A673 (cell line): ENCODE results near the gene CLEC2A.

Experiments used
- EZH2 ChIP-seq: fragments of 200-600 bp; sonication (generic); IDR thresholded peaks from 2 replicates; pipeline ENCODE4 v1.6.1; 2017; ENCODE audit warnings: borderline replicate concordance, low read depth, mild to moderate bottlenecking, mixed read lengths, antibody characterized with exemption, low read length; ENCODE audit not compliant: poor library complexity, severe bottlenecking
- TF ChIP-seq, protein P1 (sequence below): fragments of 300-800, 200-600 bp; sonication (generic); conservative IDR thresholded peaks from 2 replicates; pipeline ENCODE4 v1.5.1; 2017; ENCODE audit warnings: low read depth, mild to moderate bottlenecking, antibody characterized with exemption, low read length, moderate library complexity, mixed read lengths

DNA sequence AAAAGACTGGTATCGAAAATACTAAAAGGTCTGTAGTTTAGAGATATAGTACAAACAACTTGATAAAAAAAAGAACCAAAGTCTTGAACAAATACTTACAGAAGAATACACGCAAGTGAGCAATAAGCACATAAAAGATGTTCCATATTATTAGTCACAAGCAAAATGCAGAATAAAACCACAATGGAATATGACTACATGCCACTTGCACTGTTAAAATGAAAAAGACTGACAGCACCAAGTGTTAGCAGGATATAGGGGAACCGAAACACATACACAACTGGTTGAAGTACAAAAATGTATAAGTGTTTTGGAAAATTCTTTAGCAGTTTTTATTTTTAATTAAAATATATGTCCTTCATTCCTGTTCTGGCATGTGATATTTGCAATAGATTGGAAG, 3.6 kb downstream of the CLEC2A start:
- no peak for TF ChIP-seq EZH2
- TF ChIP-seq, protein P1, sequence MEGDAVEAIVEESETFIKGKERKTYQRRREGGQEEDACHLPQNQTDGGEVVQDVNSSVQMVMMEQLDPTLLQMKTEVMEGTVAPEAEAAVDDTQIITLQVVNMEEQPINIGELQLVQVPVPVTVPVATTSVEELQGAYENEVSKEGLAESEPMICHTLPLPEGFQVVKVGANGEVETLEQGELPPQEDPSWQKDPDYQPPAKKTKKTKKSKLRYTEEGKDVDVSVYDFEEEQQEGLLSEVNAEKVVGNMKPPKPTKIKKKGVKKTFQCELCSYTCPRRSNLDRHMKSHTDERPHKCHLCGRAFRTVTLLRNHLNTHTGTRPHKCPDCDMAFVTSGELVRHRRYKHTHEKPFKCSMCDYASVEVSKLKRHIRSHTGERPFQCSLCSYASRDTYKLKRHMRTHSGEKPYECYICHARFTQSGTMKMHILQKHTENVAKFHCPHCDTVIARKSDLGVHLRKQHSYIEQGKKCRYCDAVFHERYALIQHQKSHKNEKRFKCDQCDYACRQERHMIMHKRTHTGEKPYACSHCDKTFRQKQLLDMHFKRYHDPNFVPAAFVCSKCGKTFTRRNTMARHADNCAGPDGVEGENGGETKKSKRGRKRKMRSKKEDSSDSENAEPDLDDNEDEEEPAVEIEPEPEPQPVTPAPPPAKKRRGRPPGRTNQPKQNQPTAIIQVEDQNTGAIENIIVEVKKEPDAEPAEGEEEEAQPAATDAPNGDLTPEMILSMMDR, result no peak
